ENCODE results near the gene CABLES1.
"Not testable (repeated sequence)": the region's sequence is repeated elsewhere in the genome, so short reads cannot be mapped to it uniquely, and the experiment has no call there.

The CABLES1 gene

DNA sequence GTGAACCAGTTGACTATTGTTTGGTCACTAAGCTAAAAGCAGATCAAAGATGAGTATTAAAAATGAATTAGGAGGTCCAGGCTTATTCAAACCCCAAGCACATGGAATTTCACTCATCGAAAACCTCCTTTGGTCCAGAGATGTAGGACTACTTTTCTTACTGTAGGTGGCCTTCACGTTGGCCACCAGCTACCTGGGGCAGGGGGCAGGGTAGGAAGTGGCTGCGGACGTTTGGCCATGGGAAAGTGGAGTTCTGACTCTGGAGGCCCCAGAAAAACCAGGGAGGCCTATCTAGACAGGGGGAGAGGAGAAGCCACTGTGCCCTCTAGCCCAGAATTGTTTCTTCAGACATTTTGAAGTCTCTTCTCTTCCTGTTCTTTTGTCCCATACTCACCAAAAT lies 31.8 kb upstream of the CABLES1 start:
- no peak for ATAC-seq (ENCODE audit: low read depth)
- H3K36me3 Mint-ChIP-seq: no peaks in the 10 kb centered on the region
- no peaks in the 10 kb centered on the region for H3K9me3 Mint-ChIP-seq
- DNase-seq (ENCODE audit: low spot score in 2 of 2): no peak
- H3K27ac Mint-ChIP-seq: no peak overlapping the region
- no peaks in the 10 kb centered on the region for H3K4me1 Mint-ChIP-seq
- peaks cover 7% of the 10 kb centered on the region for H3K27me3 Mint-ChIP-seq
- no peak overlapping the region for H3K4me3 Mint-ChIP-seq

DNA sequence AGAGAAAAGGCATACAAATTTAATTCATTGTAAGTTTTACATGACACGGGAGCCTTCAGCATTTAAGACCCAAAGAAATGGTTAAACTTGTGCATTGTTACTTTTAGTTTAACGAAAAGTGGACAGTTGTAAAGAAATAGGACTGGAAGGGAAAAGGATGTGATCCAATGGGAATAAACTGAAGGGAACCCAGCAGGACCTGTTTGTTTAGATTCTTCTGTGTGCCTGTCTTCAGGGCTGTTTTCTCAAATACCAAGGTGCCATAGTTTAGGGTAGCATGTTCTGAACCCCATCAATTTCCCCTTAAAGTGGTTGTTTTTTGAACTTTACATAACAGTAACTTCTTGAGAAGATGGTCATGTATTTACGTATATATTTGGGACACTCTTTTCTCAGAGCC lies 30.3 kb upstream of the CABLES1 start:
- H3K27ac Mint-ChIP-seq: no peak overlapping the region
- DNase-seq (ENCODE audit: low spot score in 2 of 2) (no peak), ATAC-seq (ENCODE audit: low read depth) (no peak)
- no peak overlapping the region for H3K4me3 Mint-ChIP-seq
- no peaks in the 10 kb centered on the region for H3K9me3 Mint-ChIP-seq
- no peaks in the 10 kb centered on the region for H3K36me3 Mint-ChIP-seq
- no peaks in the 10 kb centered on the region for H3K4me1 Mint-ChIP-seq
- peaks cover 5% of the 10 kb centered on the region for H3K27me3 Mint-ChIP-seq

DNA sequence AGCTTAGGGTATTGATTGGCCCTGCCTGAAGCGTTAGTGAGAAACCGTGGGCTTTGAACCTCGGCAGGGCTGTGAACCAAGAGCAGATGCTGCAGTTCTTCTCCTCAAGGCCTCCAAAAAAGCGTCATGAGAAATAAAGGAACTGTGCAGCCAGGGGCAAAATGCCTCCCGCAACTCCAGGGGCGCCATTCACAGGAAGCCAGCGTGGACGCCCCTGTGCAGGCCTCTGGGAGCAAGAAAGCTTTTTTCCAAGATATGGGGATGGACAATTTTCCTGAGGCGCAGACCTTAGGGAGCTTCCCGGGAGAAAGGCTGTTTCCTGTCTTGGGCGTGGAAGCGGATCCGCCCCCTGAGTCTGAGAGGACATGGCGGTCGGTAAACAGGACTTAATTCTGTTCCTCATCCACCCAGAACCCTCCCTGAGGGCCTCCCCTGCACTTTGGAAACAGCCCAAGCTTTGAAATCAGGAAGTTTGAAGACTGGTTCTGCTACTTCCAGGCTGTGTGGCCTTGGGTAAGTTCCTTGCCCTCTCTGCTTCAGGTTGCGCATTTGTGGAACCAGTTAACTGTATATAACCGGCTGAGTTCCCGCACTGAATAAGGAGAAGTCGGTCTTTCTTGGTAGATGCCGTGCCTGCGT lies 29.6 kb upstream of the CABLES1 start:
- no peaks in the 10 kb centered on the region for H3K4me1 Mint-ChIP-seq
- H3K36me3 Mint-ChIP-seq: no peaks in the 10 kb centered on the region
- H3K4me3 Mint-ChIP-seq: no peak overlapping the region
- peaks cover 5% of the 10 kb centered on the region for H3K27me3 Mint-ChIP-seq
- ATAC-seq (ENCODE audit: low read depth) (no peak), DNase-seq (ENCODE audit: low spot score in 2 of 2) (no peak)
- H3K9me3 Mint-ChIP-seq: no peaks in the 10 kb centered on the region
- no peak overlapping the region for H3K27ac Mint-ChIP-seq

DNA sequence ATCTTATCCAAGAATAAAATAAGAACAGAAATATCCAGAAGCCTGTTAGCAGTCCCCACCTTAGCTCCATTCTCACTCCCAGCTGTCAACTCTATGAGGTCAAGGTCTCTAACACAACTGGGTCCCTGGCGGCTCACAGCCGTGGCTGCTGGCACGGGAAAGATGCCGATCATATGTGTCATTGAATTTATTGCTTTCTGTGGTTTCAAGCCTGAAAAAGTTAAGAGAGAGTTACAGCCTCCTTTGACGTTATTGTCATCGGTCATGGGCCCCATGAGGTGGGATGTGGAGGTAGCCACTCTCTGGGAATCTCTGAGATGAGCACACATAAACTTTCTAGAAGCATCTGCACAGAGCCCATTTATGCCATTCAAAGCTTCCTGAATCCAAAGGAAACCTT lies 28.7 kb upstream of the CABLES1 start:
- DNase-seq (ENCODE audit: low spot score in 2 of 2) (no peak), ATAC-seq (ENCODE audit: low read depth) (no peak)
- H3K27ac Mint-ChIP-seq: no peak overlapping the region
- H3K4me1 Mint-ChIP-seq: no peaks in the 10 kb centered on the region
- no peaks in the 10 kb centered on the region for H3K9me3 Mint-ChIP-seq
- H3K36me3 Mint-ChIP-seq: no peaks in the 10 kb centered on the region
- H3K4me3 Mint-ChIP-seq: no peak overlapping the region
- peaks cover 8% of the 10 kb centered on the region for H3K27me3 Mint-ChIP-seq

- Mint-ChIP-seq H3K27me3 (peaks cover 12% of the 10 kb centered on the region), H3K27ac (no peak overlapping the region), H3K36me3 (no peaks in the 10 kb centered on the region), H3K9me3 (peaks cover 3% of the 10 kb centered on the region), H3K4me3 (no peak overlapping the region), H3K4me1 (no peaks in the 10 kb centered on the region)
- ATAC-seq (ENCODE audit: low read depth): no peak
- DNase-seq (ENCODE audit: low spot score in 2 of 2): no peak
Measured at GRCh38 chr18:23107718-23108117, 27.6 kb upstream of the CABLES1 start.

DNA sequence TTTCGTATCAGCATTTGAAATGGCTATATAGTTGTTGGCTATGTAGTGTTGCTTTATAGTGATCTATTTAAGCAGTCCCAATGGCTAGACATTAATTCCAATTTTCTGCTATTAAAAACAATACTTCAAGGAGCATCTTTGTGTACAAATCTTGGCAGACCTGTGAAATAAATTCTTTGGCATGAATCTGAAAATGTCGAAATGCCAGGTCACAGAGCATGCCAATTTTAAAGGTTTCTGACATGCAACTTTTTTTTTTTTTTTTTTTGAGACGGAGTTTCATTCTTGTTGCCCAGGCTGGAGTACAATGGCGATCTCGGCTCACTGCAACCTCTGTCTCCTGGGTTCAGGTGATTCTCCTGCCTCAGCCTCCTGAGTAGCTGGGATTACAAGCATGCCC lies 26.8 kb upstream of the CABLES1 start:
- H3K36me3 Mint-ChIP-seq: no peaks in the 10 kb centered on the region
- no peak overlapping the region for H3K4me3 Mint-ChIP-seq
- H3K9me3 Mint-ChIP-seq: peaks cover 3% of the 10 kb centered on the region
- H3K27ac Mint-ChIP-seq: no peak overlapping the region
- ATAC-seq (ENCODE audit: low read depth) (no peak), DNase-seq (ENCODE audit: low spot score in 2 of 2) (no peak)
- H3K4me1 Mint-ChIP-seq: no peaks in the 10 kb centered on the region
- peaks cover 12% of the 10 kb centered on the region for H3K27me3 Mint-ChIP-seq

GRCh38 chr18:23109163-23109562 lies 26.1 kb upstream of the CABLES1 start:
- H3K9me3 Mint-ChIP-seq; H3K36me3 Mint-ChIP-seq; H3K4me1 Mint-ChIP-seq; H3K4me3 Mint-ChIP-seq; DNase-seq (ENCODE audit: low spot score in 2 of 2); ATAC-seq (ENCODE audit: low read depth); H3K27ac Mint-ChIP-seq: not testable (repeated sequence)
- H3K27me3 Mint-ChIP-seq: peaks cover 12% of the 10 kb centered on the region

DNA sequence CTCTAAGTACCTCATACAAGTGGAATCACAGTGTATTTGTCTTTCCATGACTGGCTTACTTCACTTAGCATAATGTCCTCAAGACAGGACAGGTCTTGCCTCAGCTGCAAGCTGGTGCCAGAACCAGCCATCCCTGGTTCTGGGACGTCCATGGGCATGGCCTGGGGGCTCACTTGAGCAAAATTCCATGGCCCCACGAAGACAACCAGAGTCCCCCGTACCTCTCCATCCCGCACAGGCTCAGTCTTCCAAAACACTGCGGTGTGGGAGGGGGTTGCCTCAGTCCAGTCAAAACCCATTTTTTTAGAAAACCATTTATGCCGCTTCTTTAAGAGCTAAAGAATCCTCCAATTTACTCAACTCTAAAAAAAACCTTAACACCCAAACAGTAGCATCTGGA lies 21.7 kb upstream of the CABLES1 start:
- DNase-seq (ENCODE audit: low spot score in 2 of 2) (no peak), ATAC-seq (ENCODE audit: low read depth) (no peak)
- Mint-ChIP-seq H3K4me1 (peaks cover 3% of the 10 kb centered on the region), H3K4me3 (no peak overlapping the region), H3K9me3 (peaks cover 3% of the 10 kb centered on the region), H3K27ac (no peak overlapping the region), H3K27me3 (peaks cover 21% of the 10 kb centered on the region), H3K36me3 (no peaks in the 10 kb centered on the region)

DNA sequence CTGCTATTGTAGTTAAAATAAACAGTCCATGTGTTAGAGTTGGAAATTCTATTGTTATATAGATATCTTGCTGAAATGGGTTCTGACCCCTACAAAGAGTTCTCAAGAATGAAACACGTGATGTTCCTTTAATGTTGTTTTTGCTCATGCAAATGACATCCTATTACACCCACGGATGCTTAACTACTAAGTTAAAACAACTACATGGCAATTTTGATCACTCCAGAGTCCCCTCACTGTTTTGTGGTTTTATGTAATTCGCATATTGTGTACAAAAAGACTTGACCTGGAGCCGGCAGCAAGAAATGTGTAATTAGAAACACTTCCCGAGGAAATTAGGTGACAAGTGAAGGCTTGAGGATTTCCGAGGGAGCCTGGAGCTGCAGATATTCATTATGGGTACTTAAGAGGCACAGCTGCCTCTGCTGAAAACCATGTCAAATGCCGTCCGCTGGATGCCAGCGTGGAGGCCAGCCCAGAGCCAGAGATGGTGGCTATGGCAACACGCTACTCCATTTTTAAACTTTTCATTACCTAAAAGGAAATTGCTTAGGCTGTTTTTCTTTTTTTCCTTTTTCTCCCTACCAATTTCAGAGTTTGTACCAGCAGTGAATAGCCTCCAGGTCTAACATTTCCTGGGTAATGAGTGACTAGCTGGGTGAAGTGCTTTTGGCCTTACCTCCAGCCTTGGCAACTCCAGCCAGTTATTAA lies 21.0 kb upstream of the CABLES1 start:
- Mint-ChIP-seq H3K36me3 (no peaks in the 10 kb centered on the region), H3K4me3 (no peak overlapping the region), H3K4me1 (peaks cover 5% of the 10 kb centered on the region), H3K9me3 (peaks cover 3% of the 10 kb centered on the region), H3K27me3 (peaks cover 21% of the 10 kb centered on the region), H3K27ac (no peak overlapping the region)
- no peak for DNase-seq (ENCODE audit: low spot score in 2 of 2)
- ATAC-seq (ENCODE audit: low read depth): no peak

- no peaks in the 10 kb centered on the region for H3K36me3 Mint-ChIP-seq
- no peak overlapping the region for H3K4me3 Mint-ChIP-seq
- ATAC-seq (ENCODE audit: low read depth): no peak
- peaks cover 3% of the 10 kb centered on the region for H3K9me3 Mint-ChIP-seq
- H3K27ac Mint-ChIP-seq: no peak overlapping the region
- DNase-seq (ENCODE audit: low spot score in 2 of 2): no peak
- peaks cover 23% of the 10 kb centered on the region for H3K27me3 Mint-ChIP-seq
- peaks cover 7% of the 10 kb centered on the region for H3K4me1 Mint-ChIP-seq
Measured at GRCh38 chr18:23114911-23115310, 20.4 kb upstream of the CABLES1 start.

DNA sequence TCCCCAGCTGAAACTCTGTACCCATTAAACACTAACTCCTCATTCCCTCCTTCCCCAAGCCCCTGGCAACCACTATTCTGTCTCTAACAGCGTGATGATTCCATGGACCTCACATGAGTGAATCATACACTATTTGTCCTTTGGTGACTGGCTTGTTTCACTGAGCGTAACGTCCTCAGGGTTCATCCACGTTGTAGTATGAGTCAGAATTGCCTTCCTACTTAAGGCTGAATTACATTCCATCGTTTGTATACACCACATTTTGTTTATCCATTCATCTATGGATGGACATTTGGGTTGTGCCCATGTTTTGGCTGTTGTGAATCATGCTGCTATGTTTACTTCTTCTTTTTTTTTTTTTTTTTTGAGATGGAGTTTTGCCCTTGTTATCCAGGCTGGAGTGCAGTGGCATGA lies 19.6 kb upstream of the CABLES1 start:
- H3K36me3 Mint-ChIP-seq: no peaks in the 10 kb centered on the region
- DNase-seq (ENCODE audit: low spot score in 2 of 2) (no peak), ATAC-seq (ENCODE audit: low read depth) (no peak)
- H3K4me3 Mint-ChIP-seq: no peak overlapping the region
- peaks cover 7% of the 10 kb centered on the region for H3K4me1 Mint-ChIP-seq
- no peak overlapping the region for H3K27ac Mint-ChIP-seq
- peaks cover 25% of the 10 kb centered on the region for H3K27me3 Mint-ChIP-seq
- H3K9me3 Mint-ChIP-seq: peaks cover 3% of the 10 kb centered on the region

GRCh38 chr18:23121133-23121532 lies 14.2 kb upstream of the CABLES1 start:
- no peak for ATAC-seq (ENCODE audit: low read depth)
- Mint-ChIP-seq H3K27me3 (peaks cover 19% of the 10 kb centered on the region), H3K36me3 (no peaks in the 10 kb centered on the region), H3K27ac (no peak overlapping the region), H3K4me3 (no peak overlapping the region), H3K9me3 (no peaks in the 10 kb centered on the region), H3K4me1 (peaks cover 4% of the 10 kb centered on the region)
- no peak for DNase-seq (ENCODE audit: low spot score in 2 of 2)

- ATAC-seq (ENCODE audit: low read depth) (no peak), DNase-seq (ENCODE audit: low spot score in 2 of 2) (no peak)
- no peak overlapping the region for H3K27ac Mint-ChIP-seq
- H3K27me3 Mint-ChIP-seq: peaks cover 18% of the 10 kb centered on the region
- H3K4me1 Mint-ChIP-seq: peaks cover 4% of the 10 kb centered on the region
- no peaks in the 10 kb centered on the region for H3K9me3 Mint-ChIP-seq
- H3K4me3 Mint-ChIP-seq: no peak overlapping the region
- H3K36me3 Mint-ChIP-seq: no peaks in the 10 kb centered on the region
Measured at GRCh38 chr18:23122334-23123229, 12.7 kb upstream of the CABLES1 start.

- Mint-ChIP-seq H3K36me3 (no peaks in the 10 kb centered on the region), H3K4me3 (no peak overlapping the region), H3K27me3 (peaks cover 12% of the 10 kb centered on the region), H3K9me3 (no peaks in the 10 kb centered on the region), H3K4me1 (no peaks in the 10 kb centered on the region), H3K27ac (no peak overlapping the region)
- ATAC-seq (ENCODE audit: low read depth) (no peak), DNase-seq (ENCODE audit: low spot score in 2 of 2) (no peak)
Measured at GRCh38 chr18:23126376-23127056, 8.8 kb upstream of the CABLES1 start.
